GM23338 (cell line): ENCODE measurements around the gene DFFB. TPM values are rescaled to one million over a fixed set of nuclear protein-coding genes. Genes with fewer than 3 reads are reported as not detected.

Source experiments
- CREB1 ChIP-seq: fragments of 250-450 bp; sonication (Bioruptor Pico); IDR thresholded peaks from 2 replicates; pipeline ENCODE4 v1.5.0; 2020; ENCODE audit warnings: low read depth, mild to moderate bottlenecking, moderate library complexity
- CTCF ChIP-seq, 2 experiments: fragments of 200-600 bp in 1 of 2; sonication (generic) in 1 of 2; conservative IDR thresholded peaks; 2 replicates each; pipeline versions ENCODE4 v1.5.1 to v1.6.1; 2016 to 2017; ENCODE audit warnings: antibody characterized with exemption in 2 of 2, low read depth in 2 of 2, mild to moderate bottlenecking in 2 of 2, moderate library complexity in 1 of 2
- ETS1 ChIP-seq: IDR thresholded peaks from 2 replicates; pipeline ENCODE4 v1.6.1; 2016; ENCODE audit warnings: antibody characterized with exemption
- EZH2 ChIP-seq: fragments of 200-600 bp; sonication (generic); IDR thresholded peaks from one replicate; pipeline ENCODE4 v1.8.0; 2017; ENCODE audit warnings: antibody characterized with exemption, mild to moderate bottlenecking, low read depth; ENCODE audit not compliant: unreplicated experiment
- EZH2phosphoT487 ChIP-seq: fragments of 200-600 bp; sonication (generic); IDR thresholded peaks from one replicate; pipeline ENCODE4 v1.8.1; 2018; ENCODE audit warnings: antibody characterized with exemption; ENCODE audit not compliant: unreplicated experiment
- JUNB ChIP-seq: IDR thresholded peaks from one replicate; pipeline ENCODE4 v1.6.1; 2016; ENCODE audit warnings: antibody characterized with exemption; ENCODE audit not compliant: unreplicated experiment
- NANOG ChIP-seq: IDR thresholded peaks from 2 replicates; pipeline ENCODE4 v1.6.1; 2016; ENCODE audit warnings: antibody characterized with exemption, borderline replicate concordance
- REST ChIP-seq: IDR thresholded peaks from one replicate; pipeline ENCODE4 v1.6.1; 2018; ENCODE audit warnings: antibody characterized with exemption; ENCODE audit not compliant: unreplicated experiment
- STAT1 ChIP-seq: IDR thresholded peaks from one replicate; pipeline ENCODE4 v1.6.1; 2016; ENCODE audit warnings: antibody characterized with exemption; ENCODE audit not compliant: unreplicated experiment
- ZNF114 ChIP-seq: fragments of 250-450 bp; sonication (Bioruptor Pico); IDR thresholded peaks from 2 replicates; pipeline ENCODE4 v1.5.0; 2020; ENCODE audit warnings: mild to moderate bottlenecking, moderate library complexity
- ZNF331 ChIP-seq: fragments of 250-450 bp; sonication (Bioruptor Pico); IDR thresholded peaks from 2 replicates; pipeline ENCODE4 v1.5.0; 2020; ENCODE audit warnings: low read depth, mild to moderate bottlenecking, moderate library complexity
- ZNF462 ChIP-seq: fragments of 250-450 bp; sonication (Bioruptor Pico); IDR thresholded peaks from 2 replicates; pipeline ENCODE4 v1.5.0; 2020; ENCODE audit warnings: mild to moderate bottlenecking, moderate library complexity
- polyA plus RNA-seq: library from polyadenylated mRNA; unstranded; fragments of >200 nt; fragmentation: Nextera tagmentation; extraction: Ambion mirVana; gene quantifications from 2 replicates; pipeline ENCODE4 v1.2.1, GENCODE V29; 2016
- total RNA-seq: library from RNA; depleted of rRNA; stranded (reverse); fragments of >200 nt; shearing (Covaris generic); gene quantifications from 2 replicates; pipeline ENCODE4 v1.2.3, GENCODE V29; 2014

DFFB gene
- total and polyA plus RNA-seq, 2 experiments from 2014 or later, result 6.5 to 18.1 TPM

DNA sequence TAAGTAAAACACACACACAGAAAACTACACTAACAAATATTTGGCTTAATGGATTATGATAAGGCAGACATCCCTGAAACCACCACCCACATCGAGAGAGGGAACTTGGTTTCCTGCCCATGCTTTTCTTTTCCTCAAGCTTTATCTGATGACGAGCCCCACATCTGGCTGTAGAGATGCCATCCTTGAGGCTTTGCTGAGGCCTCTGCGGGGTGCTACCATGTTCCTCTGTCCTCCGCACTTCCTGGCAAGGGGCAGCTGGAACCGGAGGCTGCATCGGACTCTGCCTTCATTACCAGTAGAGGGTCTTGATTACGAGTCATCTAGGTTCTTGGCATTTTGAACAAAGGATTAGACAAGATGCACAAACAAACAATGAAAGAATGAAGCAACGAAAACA is 64.5 kb downstream of the DFFB start (continued):
- TF ChIP-seq ZNF462 (CRISPR knock-in tag) (no peak), ZNF331 (CRISPR knock-in tag) (no peak), NANOG (no peak), EZH2phosphoT487 (no peak), CTCF (conservative IDR thresholded peaks at IDR 0.05; ENCODE audit: low read depth in 2 of 2) (no peak), ETS1 (no peak), REST (no peak), JUNB (no peak), STAT1 (no peak), CREB1 (CRISPR knock-in tag) (no peak), EZH2 (no peak), ZNF114 (no peak)
